Body of pancreas (tissue), 4 donors: ENCODE measurements around the gene C1RL. TPM values are rescaled to one million over a fixed set of nuclear protein-coding genes. Genes with fewer than 3 reads are reported as not detected.
A peak's percentile ranks its signal among the peaks of the same experiment; 100 is the strongest.

ENCODE experiments used
- ATAC-seq: fragments of 150-250 bp; one replicate; pipeline ENCODE4 v1.9.1; 2016
- DNase-seq, 4 donors: peaks; one replicate each; pipeline ENCODE4 v3.0.0-alpha.2; 2019
- H3K27ac ChIP-seq, 4 donors: fragments of 200-600 bp; sonication (generic); 1 replicate in 3 of 4; 2 replicates in 1 of 4; pipeline versions ENCODE4 v1.5.1 to v1.6.1; 2016 to 2019; ENCODE audit warnings: mild to moderate bottlenecking in 1 of 4, mixed read lengths in 1 of 4, moderate library complexity in 1 of 4
- H3K27me3 ChIP-seq, 2 donors: fragments of 200-600 bp; sonication (generic); one replicate each; pipeline ENCODE4 v1.6.0; 2016; ENCODE audit warnings: mild to moderate bottlenecking in 1 of 2
- H3K36me3 ChIP-seq, 2 donors: fragments of 200-600 bp; sonication (generic); replicated peaks in 1 of 2; 2 replicates each; pipeline ENCODE4 v1.5.1; 2016; ENCODE audit warnings: low read depth in 2 of 2; ENCODE audit not compliant: insufficient read depth in 1 of 2
- H3K4me1 ChIP-seq: fragments of 200-600 bp; sonication (generic); one replicate; pipeline ENCODE4 v1.6.0; 2016
- H3K4me3 ChIP-seq, 2 donors: fragments of 200-600 bp; sonication (generic); 1 replicate in 1 of 2; 2 replicates in 1 of 2; pipeline ENCODE4 v1.5.1; 2016 to 2019
- H3K9me3 ChIP-seq, 3 donors: fragments of 200-600 bp; sonication (generic); 1 replicate in 2 of 3; 2 replicates in 1 of 3; pipeline ENCODE4 v1.5.1; 2016
- POLR2A ChIP-seq, 3 donors: fragments of 450-650 bp; IDR thresholded peaks; one replicate each; pipeline ENCODE4 v1.6.1; 2016; ENCODE audit warnings: antibody characterized with exemption in 3 of 3, mild to moderate bottlenecking in 2 of 3
- WGBS, 2 donors: methylation state at CpG; one replicate each; pipeline ENCODE4 v1.1.5; 2017; 5-methylcytosine and 5-hydroxymethylcytosine counted together
- intact Hi-C: fragments of 100-400 bp; cut with DNase I; formaldehyde crosslinking; loops from one replicate; pipeline ENCODE4 v1.15.1; 2023
- total RNA-seq, 2 donors: library from RNA; depleted of rRNA; stranded (reverse); fragments of >200 nt; gene quantifications; one replicate each; pipeline ENCODE4 v1.1.0, GENCODE V29; 2016
- TF ChIP-seq, protein P1 (sequence below), 7 experiments: fragments of 450-650 bp in 4 of 7; fragments of 200-600 bp in 3 of 7; sonication (generic) in 3 of 7; IDR thresholded peaks; one replicate each; pipeline ENCODE4 v1.5.1; 2016 to 2019; ENCODE audit warnings: antibody characterized with exemption in 7 of 7

The C1RL gene
- total RNA-seq, 2 donors from 2014 or later = 64.6 to 99.6 TPM

DNA sequence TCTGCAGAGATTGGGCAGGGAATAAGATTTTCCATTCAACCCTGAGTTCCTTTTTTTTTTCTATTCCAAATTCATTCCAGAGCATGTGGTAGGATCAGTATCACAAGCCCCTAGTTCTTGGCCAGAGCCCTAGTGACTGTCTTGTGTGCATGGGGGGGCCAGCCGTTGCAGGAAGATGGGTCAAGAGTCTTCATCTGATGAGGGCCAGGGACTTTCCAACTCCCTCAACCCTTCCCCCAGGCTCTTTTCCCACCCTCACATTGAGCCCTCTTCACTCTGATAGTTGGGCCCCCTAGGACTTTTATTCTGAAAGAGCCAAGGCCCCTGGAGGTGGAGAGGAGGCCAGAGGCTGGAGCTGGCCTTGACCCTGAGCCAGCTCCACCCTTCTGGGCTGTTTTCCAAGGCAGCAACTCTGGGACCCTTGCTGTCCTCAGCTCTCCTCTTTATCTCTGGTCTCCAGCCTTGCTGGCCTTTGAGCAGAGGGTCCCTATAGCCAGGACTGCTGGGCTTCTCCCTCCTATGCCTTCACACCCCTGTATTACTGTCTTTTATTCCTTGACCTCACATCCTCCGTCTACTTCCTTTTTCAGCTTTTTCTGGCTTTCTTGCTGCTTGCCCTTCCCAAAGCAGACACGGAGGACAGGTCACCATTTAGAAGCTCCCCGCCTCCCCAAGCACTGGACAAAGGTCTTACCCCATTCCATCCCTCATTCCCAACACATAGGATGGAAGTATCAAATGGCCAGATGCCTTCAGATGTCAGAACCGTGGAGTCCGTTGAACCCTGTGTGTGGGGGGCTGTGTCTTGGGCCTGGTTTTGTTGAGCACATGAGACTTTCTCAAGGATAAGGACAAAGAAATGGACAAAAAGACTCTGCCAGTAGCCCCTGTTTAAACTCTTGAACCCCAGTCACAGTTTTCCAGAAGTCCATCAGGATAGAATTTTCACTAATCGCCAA, 14.1 kb upstream of the C1RL start:
- intact Hi-C loops = no loop called here
- H3K9me3 ChIP-seq = no peaks in the 10 kb centered on the region
- no peak overlapping the region for H3K27ac ChIP-seq
- WGBS, 2 donors = 70 to 75% methylated on average over 7 of the region's 7 CpGs
- H3K36me3 ChIP-seq = no peaks in the 10 kb centered on the region
- ATAC-seq (peak; percentile 22), DNase-seq (no peak)
- H3K4me1 ChIP-seq = peaks cover 9% of the 10 kb centered on the region
- H3K4me3 ChIP-seq = no peak overlapping the region
- TF ChIP-seq, protein P1, sequence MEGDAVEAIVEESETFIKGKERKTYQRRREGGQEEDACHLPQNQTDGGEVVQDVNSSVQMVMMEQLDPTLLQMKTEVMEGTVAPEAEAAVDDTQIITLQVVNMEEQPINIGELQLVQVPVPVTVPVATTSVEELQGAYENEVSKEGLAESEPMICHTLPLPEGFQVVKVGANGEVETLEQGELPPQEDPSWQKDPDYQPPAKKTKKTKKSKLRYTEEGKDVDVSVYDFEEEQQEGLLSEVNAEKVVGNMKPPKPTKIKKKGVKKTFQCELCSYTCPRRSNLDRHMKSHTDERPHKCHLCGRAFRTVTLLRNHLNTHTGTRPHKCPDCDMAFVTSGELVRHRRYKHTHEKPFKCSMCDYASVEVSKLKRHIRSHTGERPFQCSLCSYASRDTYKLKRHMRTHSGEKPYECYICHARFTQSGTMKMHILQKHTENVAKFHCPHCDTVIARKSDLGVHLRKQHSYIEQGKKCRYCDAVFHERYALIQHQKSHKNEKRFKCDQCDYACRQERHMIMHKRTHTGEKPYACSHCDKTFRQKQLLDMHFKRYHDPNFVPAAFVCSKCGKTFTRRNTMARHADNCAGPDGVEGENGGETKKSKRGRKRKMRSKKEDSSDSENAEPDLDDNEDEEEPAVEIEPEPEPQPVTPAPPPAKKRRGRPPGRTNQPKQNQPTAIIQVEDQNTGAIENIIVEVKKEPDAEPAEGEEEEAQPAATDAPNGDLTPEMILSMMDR (IDR thresholded peaks at IDR 0.05) = no peak
- no peak for TF ChIP-seq POLR2A (IDR thresholded peaks at IDR 0.05)
- no peaks in the 10 kb centered on the region for H3K27me3 ChIP-seq

DNA sequence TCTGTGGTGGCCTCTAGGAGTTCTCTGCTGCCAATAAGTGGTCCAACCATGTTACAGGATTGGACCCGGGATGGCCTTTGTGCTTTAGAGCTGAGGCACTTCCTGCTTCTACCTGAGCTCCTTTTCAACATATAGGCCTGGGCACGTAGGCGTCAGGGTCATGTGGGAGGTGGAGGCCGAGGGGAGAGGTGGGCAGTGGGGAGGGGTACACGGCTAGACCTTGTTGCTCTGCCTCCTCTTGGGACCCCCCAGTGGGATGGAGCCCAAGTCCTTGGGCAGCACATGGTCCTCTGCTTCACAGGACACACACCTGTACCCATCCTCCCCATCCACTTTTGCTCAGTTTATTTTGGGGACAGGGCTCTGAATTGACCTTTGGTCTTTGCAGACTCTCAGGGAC, 12.3 kb upstream of the C1RL start:
- TF ChIP-seq POLR2A (IDR thresholded peaks at IDR 0.05) = no peak
- TF ChIP-seq, protein P1 (IDR thresholded peaks at IDR 0.05) = no peak
- 70 to 76% methylated on average over 3 to 5 of the region's 5 CpGs for WGBS, 2 donors
- Histone ChIP-seq H3K4me1 (peaks cover 9% of the 10 kb centered on the region), H3K9me3 (no peaks in the 10 kb centered on the region), H3K27ac (no peak overlapping the region), H3K27me3 (no peaks in the 10 kb centered on the region), H3K4me3 (no peak overlapping the region), H3K36me3 (no peaks in the 10 kb centered on the region)
- intact Hi-C loops = no loop called here
- ATAC-seq = no peak
- no peak for DNase-seq

DNA sequence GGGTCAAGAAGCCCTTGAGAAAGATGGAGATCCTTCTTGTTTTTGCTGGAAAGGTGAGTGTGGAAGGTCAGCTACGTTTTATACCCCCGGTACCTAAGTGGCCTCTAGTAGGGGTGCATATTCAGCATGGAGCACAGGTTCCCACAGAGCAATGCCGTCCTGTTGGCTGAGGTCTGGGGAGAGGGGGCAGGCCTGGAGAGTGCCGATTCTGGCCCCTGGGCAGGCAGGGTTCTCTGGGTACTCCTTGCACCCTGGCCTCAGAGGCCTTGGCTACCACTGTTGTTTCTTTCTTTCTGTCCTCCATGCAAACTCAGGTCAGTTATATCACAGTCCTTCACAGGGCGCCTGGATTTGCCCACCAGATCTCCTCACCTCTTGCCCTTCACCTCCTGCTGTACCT, 11.2 kb upstream of the C1RL start:
- Histone ChIP-seq H3K27me3 (no peaks in the 10 kb centered on the region), H3K4me1 (peaks cover 9% of the 10 kb centered on the region), H3K4me3 (no peak overlapping the region), H3K9me3 (no peaks in the 10 kb centered on the region), H3K36me3 (no peaks in the 10 kb centered on the region), H3K27ac (no peak overlapping the region)
- no peak for TF ChIP-seq POLR2A (IDR thresholded peaks at IDR 0.05)
- TF ChIP-seq, protein P1 (IDR thresholded peaks at IDR 0.05) = no peak
- DNase-seq = no peak
- no peak for ATAC-seq
- intact Hi-C loops = no loop called here
- WGBS, 2 donors = 74 to 75% methylated on average over 3 to 5 of the region's 5 CpGs

DNA sequence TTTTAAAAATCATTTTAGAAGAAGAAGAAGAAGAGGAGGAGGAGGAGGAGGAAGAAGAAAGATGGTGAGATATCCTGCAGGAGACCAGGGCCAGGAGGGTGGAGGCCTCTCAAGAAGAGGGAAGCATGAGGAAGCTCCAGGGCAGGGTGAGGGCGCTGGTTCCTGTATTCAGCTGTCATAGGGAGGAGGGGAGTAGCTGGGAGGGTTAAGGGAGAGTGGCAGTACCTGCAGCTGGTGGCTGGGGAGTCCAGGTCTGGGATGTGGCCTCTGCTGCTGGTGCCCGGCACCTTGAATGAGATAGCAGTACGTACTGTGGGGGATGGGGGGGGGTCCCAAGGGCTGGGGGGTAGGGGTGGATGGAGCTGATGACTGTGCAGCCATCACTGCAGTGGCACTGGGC, 9.9 kb upstream of the C1RL start:
- H3K27ac ChIP-seq = no peak overlapping the region
- no peaks in the 10 kb centered on the region for H3K36me3 ChIP-seq
- intact Hi-C loops = loop anchor here (10.0 kb wide), 1 partner anchor 74 kb away; no protein-coding TSS in a partner anchor
- H3K9me3 ChIP-seq = no peaks in the 10 kb centered on the region
- H3K4me3 ChIP-seq = no peak overlapping the region
- DNase-seq = no peak
- no peak for ATAC-seq
- no peaks in the 10 kb centered on the region for H3K27me3 ChIP-seq
- TF ChIP-seq POLR2A (IDR thresholded peaks at IDR 0.05) = no peak
- TF ChIP-seq, protein P1 (IDR thresholded peaks at IDR 0.05) = no peak
- 73 to 78% methylated on average over 3 of the region's 3 CpGs for WGBS, 2 donors
- H3K4me1 ChIP-seq = peaks cover 9% of the 10 kb centered on the region
